IMR-90 (cell line): ENCODE results near the gene RPLP1. TPM values are rescaled to one million over a fixed set of nuclear protein-coding genes. Genes with fewer than 3 reads are reported as not detected.
A peak's percentile ranks its signal among the peaks of the same experiment; 100 is the strongest.

Source experiments
- ATAC-seq: fragments of 200-7000 bp; cut with Tn5 transposase; 2 replicates; pipeline ENCODE4 v1.9.1; 2020; ENCODE audit warnings: low read depth, mild to moderate bottlenecking, moderate library complexity
- BruUV-seq: library from RNA; stranded (reverse); fragments of 400-500 nt; replicated peaks from 2 replicates; lab custom pipeline; 2021; lab: Mats Ljungman, UMichigan
- CTCF ChIA-PET: fragments of 300-600 bp; formaldehyde crosslinking; extraction: SDS; loops from one replicate; lab custom pipeline; 2021; ENCODE audit warnings: antibody characterized with exemption; lab: Yijun Ruan, JAX
- POLR2A ChIA-PET: fragments of 300-600 bp; sonication (Branson Sonifier 250); formaldehyde crosslinking; loops from one replicate; lab custom pipeline; 2022; ENCODE audit warnings: antibody characterized with exemption; ENCODE audit not compliant: unreplicated experiment; lab: Charles Lee
- DNase-seq: peaks from one replicate; pipeline ENCODE4 v3.0.0; 2013
- H2AFZ ChIP-seq: replicated peaks from 2 replicates; pipeline ENCODE3; 2013; ENCODE audit warnings: low read length, mild to moderate bottlenecking; ENCODE audit not compliant: poor library complexity
- H2AK5ac ChIP-seq: 2 replicates; pipeline ENCODE4 v1.6.1; 2013; ENCODE audit warnings: low read depth, low read length, inconsistent platforms
- H2AK9ac ChIP-seq: replicated peaks from 2 replicates; pipeline ENCODE3; 2013; ENCODE audit warnings: mild to moderate bottlenecking, low read depth, low read length, moderate library complexity; ENCODE audit not compliant: poor library complexity
- H2BK120ac ChIP-seq: 2 replicates; pipeline ENCODE4 v1.6.1; 2013; ENCODE audit warnings: low read depth, low read length, inconsistent platforms
- H2BK15ac ChIP-seq: 3 replicates; pipeline ENCODE4 v1.6.1; 2013; ENCODE audit warnings: low read depth, low read length, inconsistent platforms
- H2BK20ac ChIP-seq: 2 replicates; pipeline ENCODE4 v1.6.1; 2013; ENCODE audit warnings: low read depth, mild to moderate bottlenecking, inconsistent platforms, low read length, moderate library complexity
- H2BK5ac ChIP-seq: 2 replicates; pipeline ENCODE4 v1.6.1; 2013; ENCODE audit warnings: mild to moderate bottlenecking, low read depth, low read length, inconsistent platforms; ENCODE audit not compliant: poor library complexity, severe bottlenecking
- H3K14ac ChIP-seq: replicated peaks from 2 replicates; pipeline ENCODE4 v1.6.1; 2013; ENCODE audit warnings: low read depth, low read length, inconsistent platforms
- H3K18ac ChIP-seq: 2 replicates; pipeline ENCODE4 v1.6.1; 2013; ENCODE audit warnings: low read depth, low read length, control low read depth
- H3K23ac ChIP-seq: 2 replicates; pipeline ENCODE4 v1.6.1; 2013; ENCODE audit warnings: low read depth, low read length, inconsistent platforms
- H3K27ac ChIP-seq: 2 replicates; pipeline ENCODE4 v1.5.1; 2013; ENCODE audit warnings: mild to moderate bottlenecking, control low read depth, low read length; ENCODE audit not compliant: insufficient read depth
- H3K27me3 ChIP-seq: 2 replicates; pipeline ENCODE4 v1.6.1; 2013; ENCODE audit warnings: low read length; ENCODE audit not compliant: control insufficient read depth, insufficient read depth
- H3K36me3 ChIP-seq: 2 replicates; pipeline ENCODE4 v1.6.1; 2013; ENCODE audit warnings: low read length, mixed read lengths; ENCODE audit not compliant: control insufficient read depth, insufficient read depth
- H3K4ac ChIP-seq: 2 replicates; pipeline ENCODE4 v1.6.1; 2013; ENCODE audit warnings: low read depth, low read length, inconsistent platforms
- H3K4me1 ChIP-seq: 2 replicates; pipeline ENCODE4 v1.6.1; 2013; ENCODE audit warnings: low read length, mixed read lengths; ENCODE audit not compliant: control insufficient read depth, insufficient read depth
- H3K4me2 ChIP-seq: 2 replicates; pipeline ENCODE4 v1.6.1; 2013; ENCODE audit warnings: low read depth, mild to moderate bottlenecking, control low read depth, low read length, moderate library complexity
- H3K4me3 ChIP-seq: 2 replicates; pipeline ENCODE4 v1.5.1; 2013; ENCODE audit warnings: low read depth, mild to moderate bottlenecking, control low read depth, low read length, moderate library complexity; ENCODE audit not compliant: insufficient read depth
- H3K56ac ChIP-seq: 2 replicates; pipeline ENCODE4 v1.6.1; 2013; ENCODE audit warnings: low read length, inconsistent platforms; ENCODE audit not compliant: insufficient read depth; ENCODE audit errors: extremely low read depth
- H3K79me1 ChIP-seq, 2 experiments: 2 replicates each; pipeline ENCODE4 v1.6.1; 2013; ENCODE audit warnings: low read length in 2 of 2, inconsistent platforms in 1 of 2, low read depth in 1 of 2
- H3K9ac ChIP-seq: 2 replicates; pipeline ENCODE4 v1.6.1; 2013; ENCODE audit warnings: low read depth, low read length, control low read depth
- H3K9me1 ChIP-seq: 2 replicates; pipeline ENCODE4 v1.6.1; 2013; ENCODE audit warnings: low read length, inconsistent platforms; ENCODE audit not compliant: insufficient read depth
- H3K9me3 ChIP-seq: 2 replicates; pipeline ENCODE4 v1.6.1; 2013; ENCODE audit warnings: low read length; ENCODE audit not compliant: control insufficient read depth, insufficient read depth
- H4K20me1 ChIP-seq: 2 replicates; pipeline ENCODE4 v1.6.1; 2013; ENCODE audit warnings: low read length, inconsistent platforms; ENCODE audit not compliant: insufficient read depth
- H4K5ac ChIP-seq: 2 replicates; pipeline ENCODE4 v1.6.1; 2013; ENCODE audit warnings: mild to moderate bottlenecking, low read depth, low read length, control low read depth
- H4K8ac ChIP-seq, 2 experiments: 2 replicates each; pipeline ENCODE4 v1.6.1; 2013; ENCODE audit warnings: low read depth in 2 of 2, low read length in 2 of 2, control low read depth in 1 of 2, inconsistent platforms in 1 of 2
- H4K91ac ChIP-seq: 2 replicates; pipeline ENCODE4 v1.6.1; 2013; ENCODE audit warnings: low read depth, low read length, inconsistent platforms; ENCODE audit not compliant: insufficient read depth
- MAFK ChIP-seq: IDR thresholded peaks from 2 replicates; pipeline ENCODE4 v1.6.1; 2012; ENCODE audit warnings: low read depth, low read length, improper control_type of control experiment
- WGBS, 2 experiments: methylation state at CpG; one replicate each; pipeline versions ENCODE4 v1.1.5 to v1.1.7; 2013; ENCODE audit warnings: missing lambda C conversion rate in 2 of 2; ENCODE audit not compliant: insufficient read length in 1 of 2; ENCODE audit errors: extremely low coverage in 2 of 2; 5-methylcytosine and 5-hydroxymethylcytosine counted together
- dilution Hi-C: fragments of 300-500 bp; cut with HindIII; formaldehyde crosslinking; loops from one replicate; pipeline ENCODE4 v1.14.3; 2018; ENCODE audit warnings: low sequenced_read_pairs; ENCODE audit not compliant: unreplicated experiment
- in situ Hi-C: fragments of 300-500 bp; cut with MboI; formaldehyde crosslinking; loops from 3 replicates; pipeline ENCODE4 v1.14.3; 2019; ENCODE audit warnings: low sequenced_read_pairs, inconsistent platforms, mixed read lengths
- intact Hi-C: fragments of 100-400 bp; cut with micrococcal nuclease; formaldehyde crosslinking; loops from 2 replicates; pipeline ENCODE4 v1.10.0; 2022
- polyA plus RNA-seq, 3 experiments: library from polyadenylated mRNA; depleted of rRNA; stranded (reverse); fragments of >200 nt; gene quantifications; 2 replicates each; pipeline ENCODE4 v1.2.3, GENCODE V29; 2012; ENCODE audit warnings: low replicate concordance in 1 of 3
- total RNA-seq: library from RNA; depleted of rRNA; stranded (reverse); fragments of >200 nt; gene quantifications from 2 replicates; pipeline ENCODE4 v1.2.3, GENCODE V29; 2012

Gene RPLP1
- total and polyA plus RNA-seq, 2 of the 4 experiments (the other 2 are of a cell fraction): 97.0 to 1,440 TPM

GRCh38 chr15:69424748-69425413 lies 27.7 kb upstream of the RPLP1 start:
- Histone ChIP-seq H4K91ac (no peak overlapping the region), H4K20me1 (no peaks in the 10 kb centered on the region), H3K18ac (no peak overlapping the region), H3K36me3 (peaks cover 9% of the 10 kb centered on the region; the same call in 1 of the 2 replicates), H3K23ac (peak overlapping the region; percentile 59; the same call in 1 of the 2 replicates), H3K27ac (no peak overlapping the region), H3K14ac (0 out of 2 replicates have a peak overlapping the region, but pooled peaks have one; percentile 29), H3K79me1 (peaks cover 36 to 57% of the 10 kb centered on the region in 2 experiments), H3K56ac (0 out of 2 replicates have a peak overlapping the region, but pooled peaks have one; percentile 10), H2AK9ac (no peak overlapping the region), H4K5ac (peak overlapping the region; percentile 1; the same call in 1 of the 2 replicates), H3K9ac (no peak overlapping the region), H3K4me2 (no peak overlapping the region), H2AK5ac (peak overlapping the region; percentile 49), H2AFZ (no peak overlapping the region), H2BK20ac (peak overlapping the region; percentile 54; the same call in 1 of the 2 replicates), H3K4me3 (no peak overlapping the region), H3K27me3 (no peaks in the 10 kb centered on the region), H3K9me3 (no peaks in the 10 kb centered on the region), H2BK5ac (peak overlapping the region; percentile 71), H2BK15ac (no peak overlapping the region), H3K4me1 (peaks cover 3% of the 10 kb centered on the region; the same call in 1 of the 2 replicates), H3K9me1 (peaks cover 6% of the 10 kb centered on the region), H3K4ac (peak overlapping the region; percentile 21; the same call in 1 of the 2 replicates), H4K8ac (peak overlapping the region in 1 of 2 experiments; percentile 52; a peak in 2 of 4 replicates), H2BK120ac (no peak overlapping the region)
- no TSS peak for BruUV-seq
- intact Hi-C loops (no loop called here), dilution Hi-C loops (no loop called here), in situ Hi-C loops (no loop called here)
- no CpG with 5 or more reads among the region's 1 CpG for WGBS, 2 experiments
- ATAC-seq (peak; percentile 48; the same call in 1 of the 2 replicates), DNase-seq (peak; percentile 38)
- no peak for TF ChIP-seq MAFK
- CTCF ChIA-PET: interaction anchor here (0.6 kb wide), 1 partner anchor 21 kb away, joined by 3 read pairs; no protein-coding TSS in a partner anchor
- POLR2A ChIA-PET: interaction anchor here (0.6 kb wide), 1 partner anchor 8 kb away, joined by 4 read pairs; no protein-coding TSS in a partner anchor
